Activated effector memory CD4-positive, alpha-beta T cell treated with anti-CD3 and anti-CD28 coated beads, Interleukin-2, amount 50 U/mL, for 16 hours (primary cell): ENCODE measurements around the gene DHTKD1.

Source experiments
- DNase-seq: peaks from one replicate; pipeline ENCODE4 v3.0.0-alpha.2; 2020

Gene DHTKD1, protein sequence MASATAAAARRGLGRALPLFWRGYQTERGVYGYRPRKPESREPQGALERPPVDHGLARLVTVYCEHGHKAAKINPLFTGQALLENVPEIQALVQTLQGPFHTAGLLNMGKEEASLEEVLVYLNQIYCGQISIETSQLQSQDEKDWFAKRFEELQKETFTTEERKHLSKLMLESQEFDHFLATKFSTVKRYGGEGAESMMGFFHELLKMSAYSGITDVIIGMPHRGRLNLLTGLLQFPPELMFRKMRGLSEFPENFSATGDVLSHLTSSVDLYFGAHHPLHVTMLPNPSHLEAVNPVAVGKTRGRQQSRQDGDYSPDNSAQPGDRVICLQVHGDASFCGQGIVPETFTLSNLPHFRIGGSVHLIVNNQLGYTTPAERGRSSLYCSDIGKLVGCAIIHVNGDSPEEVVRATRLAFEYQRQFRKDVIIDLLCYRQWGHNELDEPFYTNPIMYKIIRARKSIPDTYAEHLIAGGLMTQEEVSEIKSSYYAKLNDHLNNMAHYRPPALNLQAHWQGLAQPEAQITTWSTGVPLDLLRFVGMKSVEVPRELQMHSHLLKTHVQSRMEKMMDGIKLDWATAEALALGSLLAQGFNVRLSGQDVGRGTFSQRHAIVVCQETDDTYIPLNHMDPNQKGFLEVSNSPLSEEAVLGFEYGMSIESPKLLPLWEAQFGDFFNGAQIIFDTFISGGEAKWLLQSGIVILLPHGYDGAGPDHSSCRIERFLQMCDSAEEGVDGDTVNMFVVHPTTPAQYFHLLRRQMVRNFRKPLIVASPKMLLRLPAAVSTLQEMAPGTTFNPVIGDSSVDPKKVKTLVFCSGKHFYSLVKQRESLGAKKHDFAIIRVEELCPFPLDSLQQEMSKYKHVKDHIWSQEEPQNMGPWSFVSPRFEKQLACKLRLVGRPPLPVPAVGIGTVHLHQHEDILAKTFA

GRCh38 chr10:12068449-12069269, at the start of gene DHTKD1:
DHTKD1 (plus strand) TSS chr10:12068954; CDS start chr10:12069034, 80 bp downstream.
- peak; percentile 100 for DNase-seq

DNA sequence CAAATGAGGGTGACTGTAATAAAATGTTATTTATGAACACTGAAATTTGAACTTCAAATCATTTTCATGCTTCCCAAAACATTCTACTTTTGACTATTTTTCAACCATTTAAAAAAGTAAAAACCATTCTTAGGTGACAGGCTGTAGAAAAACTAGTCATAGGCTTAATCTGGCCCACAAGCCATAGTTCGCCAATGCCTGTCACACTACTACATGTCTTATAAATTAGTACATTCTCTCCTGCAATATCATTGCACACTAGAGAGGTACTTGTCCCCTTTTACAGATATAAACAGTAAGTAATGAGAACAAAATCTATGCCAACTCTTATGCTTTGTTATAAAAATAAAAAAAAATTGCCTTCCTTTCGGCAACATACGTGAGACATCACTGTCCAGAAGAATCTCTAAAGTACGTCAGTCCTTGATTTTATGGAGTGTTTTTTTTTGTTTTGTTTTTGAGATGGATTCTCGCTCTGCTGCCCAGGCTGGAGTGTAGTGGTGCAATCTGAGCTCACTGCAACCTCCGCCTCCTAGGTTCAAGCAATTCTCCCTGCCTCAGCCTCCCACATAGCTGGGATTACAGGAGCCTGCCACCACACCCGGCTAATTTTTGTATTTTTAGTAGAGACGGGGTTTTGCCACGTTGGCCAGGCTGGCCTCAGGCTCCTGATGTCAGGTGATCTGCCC, 49.3 kb upstream of the DHTKD1 start:
- no peak for DNase-seq

DNA sequence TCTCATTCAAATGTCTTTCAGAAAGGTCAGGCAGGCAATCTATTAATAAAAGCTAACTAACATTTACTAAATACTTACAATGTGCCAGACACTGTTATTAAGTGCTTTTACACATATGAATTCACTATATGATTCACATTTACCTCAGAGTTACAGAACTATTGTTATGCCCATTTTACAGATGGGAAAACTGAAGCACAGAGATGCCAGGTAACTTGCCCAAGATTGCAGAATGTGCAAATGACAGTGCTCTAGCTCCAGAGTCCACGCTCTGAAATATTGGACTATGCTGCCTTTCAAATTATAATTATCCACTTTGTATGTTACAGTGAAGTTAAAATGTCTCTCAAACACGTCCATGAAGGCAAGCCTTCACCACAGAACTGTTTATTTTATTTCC, 48.2 kb upstream of the DHTKD1 start:
- DNase-seq, result no peak

DNA sequence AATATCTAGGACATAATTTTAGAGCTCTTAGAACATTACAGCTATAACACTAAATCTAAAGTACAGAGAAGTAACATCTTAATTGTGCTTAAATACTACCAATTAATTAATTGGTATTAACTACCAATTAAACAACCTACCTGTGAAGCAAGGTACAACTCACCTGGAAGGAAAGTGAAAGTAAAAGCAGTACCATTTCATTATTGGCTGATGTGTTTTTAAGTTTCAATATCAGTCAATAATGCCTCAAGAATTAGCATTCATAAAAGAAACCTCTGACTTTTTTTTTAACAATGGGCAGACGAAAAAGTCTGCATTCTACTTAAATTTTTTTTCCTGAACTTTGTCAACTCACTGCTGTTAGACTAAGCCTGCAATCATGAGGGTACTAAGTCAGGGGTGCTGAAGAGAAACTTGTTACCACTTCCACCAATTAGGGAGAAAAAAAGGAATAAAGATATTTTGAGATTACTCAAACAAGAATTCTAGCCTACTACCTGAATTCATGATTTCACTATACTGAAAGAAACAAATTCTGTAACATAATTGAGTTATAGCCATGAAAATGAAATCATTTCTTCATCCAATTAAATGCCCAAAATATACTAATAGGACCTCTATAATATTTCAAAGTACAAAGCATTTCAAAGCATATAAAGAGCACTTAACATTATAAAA, 46.0 kb upstream of the DHTKD1 start:
- DNase-seq, result no peak

GRCh38 chr10:12025591-12025990, 43.2 kb upstream of the DHTKD1 start:
- no peak for DNase-seq

- DNase-seq, result no peak
Measured at GRCh38 chr10:12027539-12027938, 41.2 kb upstream of the DHTKD1 start.

DNA sequence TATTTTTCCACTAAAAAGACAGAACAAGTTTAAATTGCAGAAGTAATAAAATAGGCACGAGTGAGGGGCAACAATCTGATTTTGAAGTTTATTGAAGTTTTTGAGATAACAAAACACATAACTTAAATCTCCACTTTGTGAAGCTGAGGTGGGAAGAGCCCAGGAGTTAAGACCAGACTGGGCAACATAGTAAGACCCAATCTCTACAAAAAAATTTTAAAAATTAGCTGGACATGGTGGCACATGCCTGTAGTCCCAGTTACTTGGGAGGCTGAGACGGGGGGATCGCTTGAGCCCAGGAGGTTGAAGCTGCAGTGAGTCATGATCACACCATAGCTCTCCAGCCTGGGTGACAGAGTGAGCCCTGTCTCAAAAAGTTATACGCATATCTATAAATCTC, 37.4 kb upstream of the DHTKD1 start:
- no peak for DNase-seq

DNA sequence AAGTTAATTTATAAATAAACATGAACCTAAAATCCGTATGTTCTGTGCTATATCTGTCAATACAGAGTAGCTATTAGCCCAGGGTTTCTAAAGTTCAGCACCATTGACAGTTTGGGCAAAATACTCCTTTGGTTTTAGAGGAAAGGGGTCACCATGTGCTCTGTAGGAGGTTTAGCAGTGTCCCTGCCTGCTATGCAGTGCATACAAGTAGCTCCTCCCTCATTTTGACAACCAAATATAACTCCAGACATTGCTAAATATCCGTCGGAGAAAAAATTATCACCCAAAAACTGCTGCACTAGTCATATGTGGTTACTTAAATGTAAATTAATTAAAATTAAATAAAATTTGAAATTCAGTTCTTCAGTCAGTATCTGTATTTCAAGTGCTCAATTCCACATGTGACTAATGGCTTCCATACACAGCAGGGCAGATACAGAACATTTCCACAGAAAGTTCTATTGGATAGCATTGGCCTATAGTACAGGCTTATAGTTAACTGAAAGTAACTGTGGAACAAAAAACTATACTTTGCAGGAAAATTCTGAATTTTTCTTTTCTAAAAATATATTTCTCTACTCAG, 32.6 kb upstream of the DHTKD1 start:
- no peak for DNase-seq

GRCh38 chr10:12041766-12042408, 26.9 kb upstream of the DHTKD1 start:
- DNase-seq, result peak; percentile 72

DNA sequence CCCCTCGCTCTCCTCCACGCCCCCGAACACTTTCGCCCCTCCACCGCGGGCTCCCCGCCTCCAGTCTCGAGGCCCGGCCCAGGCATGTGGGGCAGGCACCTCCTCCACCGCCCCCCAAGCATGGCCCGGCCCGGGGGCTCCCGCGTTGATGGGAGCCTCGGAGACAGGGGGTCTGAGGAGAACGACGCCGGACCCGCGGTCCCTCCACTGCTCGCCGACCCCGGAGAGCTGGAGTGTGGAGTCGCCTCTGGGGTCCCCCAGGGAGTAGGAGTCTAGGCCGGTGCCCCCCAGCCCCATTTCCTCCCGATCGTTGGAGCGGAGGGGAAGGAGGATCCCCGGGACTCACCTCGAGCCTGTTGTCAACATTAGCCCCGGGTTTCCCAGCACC, 26.4 kb upstream of the DHTKD1 start:
- DNase-seq, result peak; percentile 85

DNA sequence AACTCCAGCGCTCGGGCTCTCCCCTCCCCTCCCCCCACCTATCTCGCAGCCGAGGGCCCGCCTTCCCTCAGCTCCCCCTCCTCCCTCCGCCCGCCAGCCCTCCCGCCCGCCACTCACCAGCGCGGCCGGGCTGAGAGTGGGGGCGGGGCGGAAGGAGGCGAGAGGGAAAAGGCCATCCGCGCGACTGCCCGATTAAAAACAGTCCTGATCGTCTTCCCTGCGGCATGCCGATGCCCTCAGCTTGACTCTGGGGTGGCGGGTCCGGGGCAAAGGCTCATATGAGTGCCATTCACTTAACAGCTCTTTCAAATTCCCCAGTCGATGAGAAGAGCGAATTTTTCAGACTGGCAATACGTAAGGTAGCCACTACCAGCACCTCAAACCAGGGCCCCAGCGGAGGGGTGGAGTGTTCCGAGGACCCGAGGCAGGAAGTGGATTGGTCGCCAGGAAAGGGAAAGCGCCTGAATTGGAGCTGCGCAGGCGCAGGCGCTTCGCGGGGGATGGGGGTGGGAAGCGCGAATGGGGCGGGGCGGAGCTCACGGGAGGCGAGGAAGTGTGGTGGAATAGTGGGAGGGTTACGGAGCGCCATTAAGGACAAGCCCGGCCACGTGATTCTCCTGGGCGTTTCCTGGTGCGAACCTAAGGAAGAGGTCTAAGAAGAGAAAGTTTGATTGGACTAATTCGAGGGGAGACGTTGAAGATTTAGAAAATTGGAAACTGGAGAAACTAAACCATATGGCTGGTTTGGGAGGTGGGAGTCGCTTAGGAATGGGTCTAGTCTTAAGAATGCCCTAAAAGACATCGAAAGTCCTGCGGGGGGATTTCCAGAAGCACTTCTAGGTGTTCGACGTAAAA, 25.7 kb upstream of the DHTKD1 start, which contains the start of gene UPF2:
TSS of gene UPF2 (minus strand) at position 13 of the 855 bp plus-strand sequence. CDS start 7,386 bp downstream, outside the sequence.
- DNase-seq, result peak; percentile 98

DNA sequence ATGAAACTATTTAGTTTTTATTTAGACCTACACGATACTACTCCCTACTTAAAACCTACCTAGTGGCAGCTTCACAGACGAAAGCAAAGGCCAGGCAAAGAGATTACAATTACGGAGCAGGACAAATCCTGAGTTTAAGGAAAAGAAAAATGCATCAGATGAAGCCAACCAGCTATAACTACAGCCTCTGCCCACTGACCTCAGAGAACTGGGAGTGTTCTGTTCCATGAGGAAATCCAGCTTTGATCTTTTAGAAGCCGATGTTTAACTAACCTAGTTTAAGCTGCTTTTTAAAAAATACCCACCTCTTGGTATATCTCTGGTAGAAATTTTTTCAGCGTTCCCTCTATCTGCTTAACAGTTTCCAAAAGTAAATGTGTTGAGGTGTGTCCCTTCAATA, 23.2 kb upstream of the DHTKD1 start:
- no peak for DNase-seq

- DNase-seq, result no peak
Measured at GRCh38 chr10:12048547-12048946, 20.2 kb upstream of the DHTKD1 start.

- DNase-seq, result no peak
Measured at GRCh38 chr10:12050528-12050927, 18.2 kb upstream of the DHTKD1 start.

- no peak for DNase-seq
Measured at GRCh38 chr10:12051241-12051640, 17.5 kb upstream of the DHTKD1 start.

DNA sequence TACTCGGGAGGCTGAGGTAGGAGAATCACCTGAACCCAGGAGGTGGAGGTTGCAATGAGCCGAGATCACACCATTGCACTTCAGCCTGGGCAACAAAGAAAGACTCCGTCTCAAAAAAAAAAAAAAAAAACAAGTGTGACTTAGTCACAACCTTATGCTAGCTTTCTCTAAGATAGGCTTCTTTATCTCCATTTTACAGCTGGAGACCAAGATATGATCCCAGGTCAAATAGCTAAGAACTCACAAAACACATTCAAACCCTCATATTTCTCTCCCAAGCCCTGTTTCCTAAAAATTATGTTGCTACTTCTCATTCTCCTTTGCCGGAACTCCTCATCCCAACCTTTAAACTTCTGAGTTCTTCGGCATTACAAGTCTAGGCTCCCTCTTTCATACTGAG, 13.0 kb upstream of the DHTKD1 start:
- DNase-seq, result no peak

DNA sequence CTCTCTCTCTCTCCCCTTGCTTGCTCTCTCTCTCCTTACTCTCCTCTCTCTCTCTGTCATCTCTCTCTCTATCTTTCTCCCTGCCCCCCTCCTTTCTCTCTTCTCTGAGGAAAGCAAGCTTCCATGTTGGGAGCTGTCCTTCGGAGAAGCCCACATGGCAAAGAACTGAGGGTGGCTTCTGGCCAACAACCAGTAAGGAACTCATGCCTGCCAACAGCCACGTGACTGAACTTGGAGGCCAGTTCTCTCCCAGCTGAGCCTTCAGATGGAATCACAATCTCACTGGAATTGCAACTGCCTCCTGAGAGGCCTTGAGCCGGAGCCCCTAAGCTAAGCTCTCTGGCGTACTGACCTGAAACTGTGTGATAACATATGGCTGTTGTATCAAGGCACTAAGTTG, 12.0 kb upstream of the DHTKD1 start:
- no peak for DNase-seq

DNA sequence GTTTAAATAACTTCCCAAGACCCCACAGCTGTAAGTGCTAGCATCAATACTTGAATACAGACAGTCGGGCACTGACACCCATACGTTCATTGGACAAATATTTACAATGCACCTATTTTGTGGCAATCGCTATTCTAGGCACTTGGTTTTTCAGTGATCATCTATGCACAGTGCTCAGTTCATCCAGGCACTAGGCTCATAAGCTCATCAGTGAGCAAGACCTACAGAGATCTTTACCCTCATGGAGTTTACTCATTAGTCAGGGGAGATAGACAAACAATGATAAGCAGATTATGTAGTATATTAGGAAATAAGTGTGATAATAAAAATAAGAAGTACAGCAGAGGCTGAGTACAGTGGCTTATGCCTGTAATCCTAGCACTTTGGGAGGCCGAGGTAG, 7.6 kb upstream of the DHTKD1 start:
- DNase-seq, result no peak

- DNase-seq, result no peak
Measured at GRCh38 chr10:12062754-12063482, 5.8 kb upstream of the DHTKD1 start.
